ENCODE data around the gene FXYD5. TPM values are rescaled to one million over a fixed set of nuclear protein-coding genes. Genes with fewer than 3 reads are reported as not detected.

Gene FXYD5
- total and polyA plus RNA-seq, 12 donors = 13.9 to 67.4 (median 19.3) TPM

DNA sequence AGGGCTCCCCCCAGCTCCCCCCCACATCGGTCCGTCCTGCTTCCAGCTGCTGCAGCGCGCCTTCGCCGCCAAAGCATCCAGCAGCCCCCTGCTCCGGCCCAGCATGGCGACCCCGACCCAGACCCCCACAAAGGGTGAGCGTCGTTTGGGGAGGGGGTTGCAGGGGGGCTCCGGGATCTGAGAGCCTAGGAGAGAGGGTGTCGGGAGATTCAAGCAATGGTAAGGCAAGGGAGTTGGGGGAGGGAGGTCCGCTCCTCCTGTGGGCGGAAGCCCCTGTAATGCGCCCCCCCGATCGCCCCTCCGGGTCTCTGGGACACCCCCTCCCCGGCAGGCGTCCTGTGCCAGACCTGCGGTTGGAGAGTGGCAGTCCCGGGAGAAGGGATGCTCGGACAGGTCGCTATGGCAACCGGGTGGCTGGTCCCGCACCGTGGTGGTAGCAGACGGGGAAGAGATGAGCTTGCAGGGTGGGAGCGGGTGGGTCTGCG lies 11.3 kb upstream of the FXYD5 start, which contains the start of gene FXYD7:
TSS of gene FXYD7 (plus strand) at position 25 of the 485 bp plus-strand sequence. CDS start at position 104, 79 bp downstream.
- Histone ChIP-seq H3K9me3 (no peaks in the 10 kb centered on the region), H3K27ac (no peak within 1 kb of the TSS), H3K4me3 (peak within 1 kb of the TSS in 2 of 10 donors; percentile 5 to 27), H3K27me3 (peaks cover 0 to 35% (median 4%) of the 10 kb centered on the region in 7 donors), H3K36me3 (no peaks in the 10 kb centered on the region), H3K4me1 (peaks cover 3 to 56% (median 42%) of the 10 kb centered on the region in 9 donors)
- 34 to 43% methylated on average over 25 to 31 of the region's 31 CpGs for WGBS, 2 donors
- DNase-seq = peak in 1 of 2 donors; percentile 38
- intact Hi-C loops (cut with DNase I) = loop anchor here in 6 of 10 donors (2.0 to 5.0 kb wide), 4 partner anchors 76 to 129 kb away; partner anchors contain the start of gene USF2 (in 4 of the 6)
- ATAC-seq = no peak
- peak in 5 of 9 donors; percentile 0 to 35 (median 29) for TF ChIP-seq CTCF (IDR thresholded peaks at IDR 0.05)

DNA sequence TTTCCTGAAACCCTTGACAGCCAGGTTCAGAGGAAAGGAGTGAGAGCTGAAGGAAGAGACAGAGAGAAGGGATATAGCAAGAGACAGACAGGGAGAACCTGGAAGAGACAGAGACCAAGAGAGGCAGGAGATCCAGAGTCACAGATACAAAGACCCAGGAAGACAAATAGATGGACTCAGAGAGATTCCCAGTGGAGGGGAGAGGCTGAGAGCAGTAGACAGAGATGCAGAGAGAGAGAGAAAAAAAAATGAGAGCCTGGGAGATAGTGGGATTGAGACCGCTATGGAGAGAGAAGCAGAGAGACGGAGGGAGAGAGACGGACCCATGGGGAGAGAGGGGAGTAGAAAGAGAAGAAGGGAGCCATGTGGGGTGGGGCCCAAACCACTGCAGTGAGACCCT lies 10.7 kb upstream of the FXYD5 start:
- DNase-seq (no peak), ATAC-seq (no peak)
- TF ChIP-seq CTCF (IDR thresholded peaks at IDR 0.05) = no peak
- WGBS, 2 donors = 35 to 51% methylated on average over 3 of the region's 3 CpGs
- no peak overlapping the region for H3K4me3 ChIP-seq
- no peaks in the 10 kb centered on the region for H3K9me3 ChIP-seq
- H3K27ac ChIP-seq = no peak overlapping the region
- H3K36me3 ChIP-seq = no peaks in the 10 kb centered on the region
- peaks cover 0 to 35% (median 4%) of the 10 kb centered on the region in 7 donors for H3K27me3 ChIP-seq
- peaks cover 3 to 50% (median 38%) of the 10 kb centered on the region in 9 donors for H3K4me1 ChIP-seq
- intact Hi-C loops (cut with DNase I) = loop anchor here in 6 of 10 donors (2.0 to 5.0 kb wide), 4 partner anchors 77 to 128 kb away; partner anchors contain the start of gene USF2 (in 4 of the 6)

DNA sequence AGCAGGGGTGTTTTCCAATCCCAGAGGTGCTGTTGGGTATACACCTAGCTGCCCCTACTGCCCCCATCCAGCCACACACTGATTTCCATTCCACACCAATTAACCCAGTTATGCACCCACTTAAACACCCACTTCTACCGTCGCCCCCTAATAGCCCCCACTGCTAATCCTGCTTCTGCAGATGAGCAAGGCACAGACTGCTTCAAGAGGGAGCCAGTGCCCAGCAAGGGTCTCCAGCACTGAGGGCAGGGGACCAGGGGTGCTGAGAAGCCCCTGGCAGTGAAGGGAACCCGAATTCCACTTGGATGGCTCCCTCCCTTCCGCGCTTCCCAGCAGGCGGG lies 10.3 kb upstream of the FXYD5 start:
- TF ChIP-seq CTCF (IDR thresholded peaks at IDR 0.05) = no peak
- ATAC-seq (no peak), DNase-seq (no peak)
- no peaks in the 10 kb centered on the region for H3K9me3 ChIP-seq
- peaks cover 3 to 49% (median 38%) of the 10 kb centered on the region in 9 donors for H3K4me1 ChIP-seq
- no peak overlapping the region for H3K4me3 ChIP-seq
- intact Hi-C loops (cut with DNase I) = loop anchor here in 5 of 10 donors (5.0 kb wide), 3 partner anchors 77 to 128 kb away; partner anchors contain the start of gene USF2 (in 3 of the 5)
- H3K27ac ChIP-seq = no peak overlapping the region
- peaks cover 0 to 35% (median 4%) of the 10 kb centered on the region in 7 donors for H3K27me3 ChIP-seq
- 37 to 47% methylated on average over 5 to 6 of the region's 6 CpGs for WGBS, 2 donors
- no peaks in the 10 kb centered on the region for H3K36me3 ChIP-seq

DNA sequence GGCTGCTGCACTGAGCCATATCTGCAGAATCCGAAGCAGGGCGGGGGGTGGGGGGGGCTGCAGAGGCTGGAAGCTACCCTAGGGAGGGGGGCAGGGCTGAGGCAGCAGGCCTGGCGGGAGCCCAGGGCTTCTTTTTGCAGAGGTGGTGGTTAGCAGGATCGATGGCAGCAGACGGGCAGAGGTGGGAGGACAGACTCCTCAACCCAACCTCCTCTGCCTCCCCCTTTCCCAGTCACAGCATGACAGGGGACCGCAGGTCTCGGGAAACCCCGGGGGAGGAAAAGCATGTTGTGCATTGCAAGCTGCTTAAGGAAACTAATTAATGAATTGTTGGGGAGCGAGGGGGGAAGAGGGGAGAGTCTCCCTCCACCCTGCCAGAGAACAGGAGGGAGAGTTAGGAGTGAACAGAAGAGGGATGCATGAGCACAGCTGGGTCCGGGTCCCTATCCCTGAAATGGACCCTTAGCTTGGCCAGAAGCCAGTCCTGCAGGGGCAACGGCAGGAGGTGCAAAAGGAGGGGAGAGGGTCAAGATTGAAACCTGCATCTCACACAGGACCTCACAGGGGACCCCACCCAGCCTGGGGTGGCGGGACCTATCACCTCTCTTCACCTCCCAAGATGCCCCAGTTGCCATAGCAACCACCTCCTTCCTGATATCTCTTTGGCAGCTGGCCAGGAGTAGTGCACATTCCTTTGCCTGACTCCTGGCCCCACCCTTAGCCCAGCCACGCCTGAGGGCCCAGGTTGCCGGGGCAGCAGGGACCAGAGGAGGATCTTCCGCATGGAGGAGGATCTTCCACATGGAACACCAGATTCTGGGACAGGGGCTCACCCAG lies 9.7 kb upstream of the FXYD5 start:
- Histone ChIP-seq H3K27me3 (peaks cover 0 to 35% (median 4%) of the 10 kb centered on the region in 7 donors), H3K27ac (no peak overlapping the region), H3K4me1 (peaks cover 3 to 47% (median 35%) of the 10 kb centered on the region in 9 donors), H3K36me3 (no peaks in the 10 kb centered on the region), H3K9me3 (no peaks in the 10 kb centered on the region), H3K4me3 (no peak overlapping the region)
- 30% methylated on average over 14 to 15 of the region's 15 CpGs for WGBS, 2 donors
- intact Hi-C loops (cut with DNase I) = loop anchor here in 5 of 10 donors (5.0 kb wide), 3 partner anchors 78 to 127 kb away; partner anchors contain the start of gene USF2 (in 3 of the 5)
- no peak for ATAC-seq
- DNase-seq = no peak
- TF ChIP-seq CTCF (IDR thresholded peaks at IDR 0.05) = no peak
